Activated CD4-positive, alpha-beta T cell treated with anti-CD3 and anti-CD28 coated beads for 1 hour (primary cell): ENCODE results near the gene IGSF3.
"Not testable (repeated sequence)": the region's sequence is repeated elsewhere in the genome, so short reads cannot be mapped to it uniquely, and the experiment has no call there.

Experiments used
- DNase-seq: peaks from one replicate; pipeline ENCODE4 v3.0.0-alpha.2; 2020

Gene IGSF3

GRCh38 chr1:116684575-116684974 is 17.0 kb upstream of the IGSF3 start:
- no peak for DNase-seq

- DNase-seq = no peak
These were observed 15.2 kb upstream of the IGSF3 start for GRCh38 chr1:116682641-116683221.

- no peak for DNase-seq
These were observed 13.9 kb upstream of the IGSF3 start for GRCh38 chr1:116681343-116681899.

GRCh38 chr1:116680752-116681151 is 13.2 kb upstream of the IGSF3 start:
- no peak for DNase-seq

DNA sequence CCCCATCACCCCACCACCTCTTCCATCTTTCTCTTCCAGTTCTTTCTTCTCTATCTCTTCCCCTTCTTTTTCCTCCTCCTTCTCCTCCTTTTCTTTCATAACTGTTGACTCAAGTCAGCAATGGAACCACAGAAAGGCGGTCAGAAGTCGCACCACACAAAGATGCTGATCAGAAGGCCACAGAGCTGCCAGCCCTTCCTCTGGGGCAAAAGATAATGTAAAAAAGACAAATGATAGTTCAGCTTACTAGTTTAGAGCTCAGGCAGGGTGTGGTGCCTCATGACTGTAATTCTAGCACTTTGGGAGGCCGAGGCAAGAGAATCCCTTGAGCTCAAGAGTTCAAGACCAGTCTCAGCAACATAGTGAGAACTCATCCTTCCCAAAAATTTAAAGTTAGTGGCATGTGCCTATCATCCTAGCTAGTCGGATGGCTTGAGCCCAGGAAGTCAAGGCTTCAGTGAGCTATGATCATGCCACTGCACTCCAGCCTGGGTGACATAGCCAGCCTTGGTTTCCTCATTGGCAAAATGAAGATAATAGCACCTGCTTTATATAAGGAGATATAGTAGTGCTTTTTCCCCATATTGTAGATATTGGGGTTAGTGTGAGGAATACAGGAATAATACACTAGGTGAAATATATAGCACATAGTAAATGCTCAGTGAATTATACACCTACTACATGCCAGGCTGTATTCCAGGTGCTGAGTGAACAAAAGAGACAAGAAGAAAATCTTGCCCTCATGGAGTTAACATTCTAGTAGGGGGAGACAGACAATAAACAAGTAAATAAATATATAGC is 12.5 kb upstream of the IGSF3 start:
- no peak for DNase-seq

GRCh38 chr1:116679091-116679827 is 11.7 kb upstream of the IGSF3 start:
- DNase-seq = no peak

DNA sequence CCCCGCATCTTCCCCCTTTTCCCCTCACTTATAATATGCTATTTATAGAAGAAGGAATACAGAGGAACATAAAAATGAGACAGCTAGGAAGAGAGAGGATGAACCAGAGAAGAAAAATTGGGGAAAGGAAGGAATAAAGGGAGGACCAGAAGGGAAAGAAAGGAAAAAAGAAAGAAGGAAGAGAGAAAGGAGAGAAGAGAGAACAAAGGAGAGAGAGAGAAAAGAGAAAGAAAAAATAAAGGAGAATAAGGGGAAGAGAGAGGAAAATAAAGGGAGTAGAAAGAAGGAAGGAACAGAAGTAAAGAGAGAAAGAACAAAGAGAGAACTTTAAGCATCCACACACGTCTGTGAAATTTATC is 11.2 kb upstream of the IGSF3 start:
- no peak for DNase-seq

DNA sequence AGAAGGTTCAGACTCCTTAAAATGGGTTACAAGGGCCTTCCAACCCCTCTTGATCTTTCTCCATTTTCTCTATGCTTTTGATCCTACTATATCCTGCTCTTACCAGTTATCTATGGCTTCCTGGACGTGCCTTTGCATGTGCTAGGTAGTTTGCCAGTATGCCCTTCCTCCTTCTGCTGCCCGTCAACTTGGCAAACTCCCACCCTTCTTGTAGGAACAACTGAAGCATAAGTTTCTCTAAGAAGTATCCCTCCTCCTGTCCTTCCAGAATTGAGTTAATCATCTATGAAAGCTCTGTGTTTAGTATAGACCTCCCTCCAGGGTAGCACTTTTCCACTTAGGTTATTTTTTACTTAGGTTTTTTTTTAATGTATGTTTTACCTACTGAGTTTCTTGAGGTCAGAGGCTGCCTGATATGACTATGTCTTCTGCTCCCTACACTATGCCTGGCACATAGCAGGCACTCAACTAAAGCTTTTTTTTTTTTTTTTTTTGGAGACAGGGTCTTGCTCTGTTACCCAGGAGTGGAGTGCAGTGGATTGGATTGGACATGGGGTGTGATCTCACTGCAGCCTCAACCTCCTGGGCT is 10.0 kb upstream of the IGSF3 start:
- no peak for DNase-seq

DNA sequence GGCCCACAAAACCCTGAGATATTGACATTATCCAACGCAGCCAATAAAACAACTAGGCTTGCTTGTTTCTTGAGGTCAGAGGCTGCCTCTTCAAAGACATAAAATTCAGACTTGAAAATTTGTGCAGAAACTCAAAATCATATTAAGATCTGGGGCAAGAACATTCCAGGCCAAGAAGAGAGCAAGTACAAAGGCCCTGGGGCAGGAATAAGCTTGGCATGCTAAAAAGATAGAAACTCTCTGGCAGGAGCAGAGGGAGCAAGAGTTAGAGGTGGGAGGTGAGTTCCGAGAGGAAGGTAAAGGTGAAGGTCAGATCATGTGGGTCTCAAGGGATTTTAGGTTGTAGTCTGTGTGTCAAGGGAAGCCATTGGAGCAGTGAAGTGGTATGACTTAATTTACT is 8.8 kb upstream of the IGSF3 start:
- no peak for DNase-seq

DNA sequence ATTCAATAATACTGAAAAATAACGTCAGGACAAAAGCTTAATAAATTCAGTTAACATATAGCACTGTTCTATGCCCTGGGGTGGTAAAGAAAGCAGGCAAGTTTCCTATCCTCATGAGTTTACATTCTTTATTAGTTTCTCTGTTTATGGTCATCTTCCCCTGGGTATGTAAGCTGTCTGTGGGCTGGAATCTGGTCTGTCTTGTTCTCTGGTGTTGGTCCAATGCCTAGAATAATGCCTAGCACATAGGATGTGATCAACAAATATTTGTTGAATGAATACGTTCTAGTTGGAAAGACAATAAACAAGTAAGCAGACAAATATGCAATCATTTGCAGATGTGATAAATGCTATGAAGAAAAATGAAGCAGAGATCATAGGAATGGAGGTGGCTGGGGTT is 7.2 kb upstream of the IGSF3 start:
- DNase-seq = no peak

DNA sequence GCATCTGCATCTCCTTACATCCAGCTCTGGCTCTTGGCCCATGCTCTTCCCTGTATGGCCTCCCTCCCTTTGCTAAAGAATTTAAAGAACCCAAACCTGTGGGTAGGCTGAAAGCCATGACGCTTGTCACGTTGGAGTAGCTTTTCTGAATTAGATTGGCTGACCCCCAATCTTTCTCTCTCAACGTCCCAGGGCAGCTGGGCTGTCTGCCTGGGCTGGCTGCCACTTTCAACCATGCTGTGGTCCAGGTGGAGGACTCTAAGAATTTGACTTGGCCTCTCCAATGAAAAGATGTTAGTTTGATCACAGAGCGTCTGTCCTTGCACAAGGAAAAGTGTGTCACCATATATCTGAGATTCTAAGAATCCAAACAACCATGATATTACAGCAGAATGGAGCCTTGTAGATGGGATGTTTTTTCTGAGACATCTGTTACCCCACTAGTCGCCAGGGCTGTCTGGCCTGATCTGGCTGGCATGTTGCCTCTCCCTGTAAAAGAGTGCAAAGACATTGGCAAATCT is 6.5 kb upstream of the IGSF3 start:
- no peak for DNase-seq

GRCh38 chr1:116671912-116672311 is 4.4 kb upstream of the IGSF3 start:
- DNase-seq = no peak

DNA sequence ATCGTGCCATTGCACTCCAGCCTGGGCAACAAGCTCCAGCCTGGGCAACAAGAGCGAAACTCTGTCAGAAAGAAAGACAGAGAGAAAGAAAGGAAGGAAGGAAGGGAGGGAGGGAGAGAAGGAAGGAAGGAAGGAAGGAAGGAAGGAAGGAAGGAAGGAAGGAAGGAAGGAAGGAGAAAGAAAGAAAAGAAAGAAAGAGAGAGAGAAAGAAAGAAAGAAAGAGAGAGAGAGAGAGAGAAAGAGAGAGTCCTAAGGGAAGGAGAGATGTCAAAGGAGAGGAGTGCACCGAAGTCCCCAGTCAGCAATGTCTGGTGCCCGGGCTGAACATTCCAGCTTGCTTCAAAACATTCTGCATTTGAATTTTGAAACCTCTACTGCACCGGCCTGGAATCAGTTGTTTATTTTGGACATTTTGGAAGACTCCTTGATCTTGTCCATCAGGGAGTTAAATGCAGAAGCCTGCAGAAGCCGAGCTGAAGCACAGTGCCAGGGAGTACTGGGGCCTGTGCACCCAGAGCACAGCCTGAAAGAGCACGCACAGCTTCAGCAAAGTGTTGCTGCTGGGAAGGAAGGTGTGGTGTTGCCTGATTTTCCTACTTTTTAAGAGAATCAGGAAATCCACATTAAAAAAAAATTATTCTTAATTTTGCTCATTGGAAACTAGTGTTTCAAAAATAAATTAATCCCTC is 3.7 kb upstream of the IGSF3 start:
- no peak for DNase-seq

GRCh38 chr1:116668277-116668676 is 744 bp upstream of the IGSF3 start:
- no peak for DNase-seq

DNA sequence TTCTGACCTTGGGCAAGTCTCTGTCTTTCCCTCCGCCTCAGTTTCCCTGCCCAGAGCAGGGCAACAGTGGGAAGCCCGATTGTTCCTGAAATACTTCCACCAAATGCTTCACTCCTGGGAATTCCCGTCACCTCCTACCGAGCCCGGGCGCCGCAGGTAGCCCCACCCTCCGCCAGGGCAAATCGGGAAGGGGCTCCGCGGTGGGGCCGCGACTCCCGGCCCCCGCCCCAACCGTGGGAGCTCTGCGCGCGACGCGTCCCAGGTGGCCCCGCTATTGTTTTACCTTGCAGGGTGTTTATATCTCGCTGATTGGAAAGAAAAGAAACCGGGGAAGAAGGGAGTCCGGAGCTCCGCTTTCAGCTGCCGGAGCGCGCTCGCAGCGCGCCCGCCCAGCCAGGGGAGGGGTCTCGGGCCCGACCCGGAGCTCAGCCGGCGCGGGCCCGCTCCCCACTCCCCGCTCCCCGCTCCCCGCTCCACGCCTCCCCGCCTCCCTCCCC is 407 bp downstream of the IGSF3 start:
- DNase-seq = no peak

GRCh38 chr1:116666187-116667077 is 1.1 kb downstream of the IGSF3 start:
- DNase-seq = no peak

DNA sequence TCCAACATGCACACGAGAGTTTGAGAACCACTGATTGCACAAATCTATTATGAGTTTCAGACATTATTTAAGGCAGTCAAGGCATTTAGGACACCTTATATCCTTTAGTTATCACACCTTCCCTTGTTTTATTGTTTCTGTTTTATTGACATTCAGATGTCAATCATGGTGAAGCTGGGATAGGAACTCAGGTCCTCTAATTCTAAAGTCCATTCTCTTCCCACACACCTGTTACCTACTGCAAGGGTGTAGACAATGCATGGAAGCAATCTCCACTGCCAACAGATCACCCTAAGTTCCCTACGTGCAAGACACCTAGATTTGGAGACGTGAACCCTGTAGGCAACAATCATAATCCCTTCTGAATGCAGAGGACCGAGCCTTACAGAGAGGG is 2.6 kb downstream of the IGSF3 start:
- no peak for DNase-seq

GRCh38 chr1:116664366-116664977 is 3.1 kb downstream of the IGSF3 start:
- no peak for DNase-seq

DNA sequence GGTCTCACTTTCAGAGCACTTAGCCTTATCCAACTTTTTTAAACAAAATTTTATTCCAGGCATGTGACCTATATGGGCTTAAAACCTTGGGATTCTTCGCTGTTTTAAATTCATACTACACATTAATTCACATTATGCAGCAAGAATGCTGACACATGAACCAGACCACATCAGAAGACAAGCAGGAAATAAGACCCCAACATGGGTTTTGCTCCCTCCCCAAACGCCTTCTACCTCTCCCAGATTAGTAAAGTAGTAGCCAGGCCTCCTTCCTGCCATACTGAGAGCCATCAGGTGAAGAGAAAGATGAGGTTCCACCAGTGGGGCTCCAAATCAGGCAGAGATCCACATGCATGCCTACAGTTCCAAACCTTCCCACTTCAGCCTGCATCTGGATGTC is 3.7 kb downstream of the IGSF3 start:
- DNase-seq = no peak

DNA sequence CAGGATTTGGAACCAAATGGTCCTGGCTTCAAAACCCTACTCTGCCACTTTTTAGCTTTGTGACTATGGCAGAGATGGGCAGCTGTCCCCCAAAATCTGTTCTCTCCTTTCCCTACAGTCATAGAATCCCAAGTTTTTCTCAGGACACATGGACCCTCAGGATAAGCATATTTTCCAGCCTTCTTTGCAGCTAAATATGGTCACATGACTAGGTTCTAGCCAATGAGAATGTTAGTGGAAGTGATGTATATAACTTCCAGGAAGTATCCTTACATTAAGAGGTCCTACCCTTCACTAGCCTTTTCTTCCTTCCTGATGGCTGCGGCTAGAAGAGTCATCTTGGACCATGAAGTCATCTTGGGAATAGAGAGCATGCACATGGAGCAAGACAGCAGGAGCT is 5.9 kb downstream of the IGSF3 start:
- DNase-seq = no peak

- DNase-seq = not testable (repeated sequence)
These were observed 8.9 kb downstream of the IGSF3 start for GRCh38 chr1:116658645-116659044.
